Measurements from ENCODE around the gene ATP2C1.

- TF ChIP-seq NRF1 (conservative IDR thresholded peaks at IDR 0.05 in 1 of 2, IDR thresholded peaks at IDR 0.05 in 1 of 2) (no peak), EGR1 (conservative IDR thresholded peaks at IDR 0.05) (no peak), CCNT2 (IDR thresholded peaks at IDR 0.05; ENCODE audit: borderline replicate concordance, extremely low read depth, insufficient read length, low read depth, low read length) (no peak), ESRRA (IDR thresholded peaks at IDR 0.05; ENCODE audit: borderline replicate concordance, low read depth) (no peak), CTCF (IDR thresholded peaks at IDR 0.05 in 2 of 3, conservative IDR thresholded peaks at IDR 0.05 in 1 of 3; ENCODE audit: insufficient read depth in 2 of 3, low read depth in 1 of 3, low read length in 3 of 3) (no peak), PHF8 (IDR thresholded peaks at IDR 0.05; ENCODE audit: borderline replicate concordance, low read length) (no peak)
- TF ChIP-seq, protein P1, sequence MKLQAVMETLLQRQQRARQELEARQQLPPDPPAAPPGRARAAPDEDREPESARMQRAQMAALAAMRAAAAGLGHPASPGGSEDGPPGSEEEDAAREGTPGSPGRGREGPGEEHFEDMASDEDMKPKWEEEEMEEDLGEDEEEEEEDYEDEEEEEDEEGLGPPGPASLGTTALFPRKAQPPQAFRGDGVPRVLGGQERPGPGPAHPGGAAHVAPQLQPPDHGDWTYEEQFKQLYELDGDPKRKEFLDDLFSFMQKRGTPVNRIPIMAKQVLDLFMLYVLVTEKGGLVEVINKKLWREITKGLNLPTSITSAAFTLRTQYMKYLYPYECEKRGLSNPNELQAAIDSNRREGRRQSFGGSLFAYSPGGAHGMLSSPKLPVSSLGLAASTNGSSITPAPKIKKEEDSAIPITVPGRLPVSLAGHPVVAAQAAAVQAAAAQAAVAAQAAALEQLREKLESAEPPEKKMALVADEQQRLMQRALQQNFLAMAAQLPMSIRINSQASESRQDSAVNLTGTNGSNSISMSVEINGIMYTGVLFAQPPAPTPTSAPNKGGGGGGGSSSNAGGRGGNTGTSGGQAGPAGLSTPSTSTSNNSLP (IDR thresholded peaks at IDR 0.05; ENCODE audit: borderline replicate concordance, low read depth, low read length): no peak
- TF ChIP-seq, protein P2, sequence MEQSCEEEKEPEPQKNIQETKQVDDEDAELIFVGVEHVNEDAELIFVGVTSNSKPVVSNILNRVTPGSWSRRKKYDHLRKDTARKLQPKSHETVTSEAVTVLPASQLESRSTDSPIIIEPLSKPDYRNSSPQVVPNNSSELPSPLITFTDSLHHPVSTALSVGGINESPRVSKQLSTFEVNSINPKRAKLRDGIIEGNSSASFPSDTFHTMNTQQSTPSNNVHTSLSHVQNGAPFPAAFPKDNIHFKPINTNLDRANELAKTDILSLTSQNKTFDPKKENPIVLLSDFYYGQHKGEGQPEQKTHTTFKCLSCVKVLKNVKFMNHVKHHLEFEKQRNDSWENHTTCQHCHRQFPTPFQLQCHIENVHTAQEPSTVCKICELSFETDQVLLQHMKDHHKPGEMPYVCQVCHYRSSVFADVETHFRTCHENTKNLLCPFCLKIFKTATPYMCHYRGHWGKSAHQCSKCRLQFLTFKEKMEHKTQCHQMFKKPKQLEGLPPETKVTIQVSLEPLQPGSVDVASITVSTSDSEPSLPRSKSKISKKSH (CRISPR knock-in tag; IDR thresholded peaks at IDR 0.05): no peak
- TF ChIP-seq, protein P3, sequence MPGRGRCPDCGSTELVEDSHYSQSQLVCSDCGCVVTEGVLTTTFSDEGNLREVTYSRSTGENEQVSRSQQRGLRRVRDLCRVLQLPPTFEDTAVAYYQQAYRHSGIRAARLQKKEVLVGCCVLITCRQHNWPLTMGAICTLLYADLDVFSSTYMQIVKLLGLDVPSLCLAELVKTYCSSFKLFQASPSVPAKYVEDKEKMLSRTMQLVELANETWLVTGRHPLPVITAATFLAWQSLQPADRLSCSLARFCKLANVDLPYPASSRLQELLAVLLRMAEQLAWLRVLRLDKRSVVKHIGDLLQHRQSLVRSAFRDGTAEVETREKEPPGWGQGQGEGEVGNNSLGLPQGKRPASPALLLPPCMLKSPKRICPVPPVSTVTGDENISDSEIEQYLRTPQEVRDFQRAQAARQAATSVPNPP (IDR thresholded peaks at IDR 0.05; ENCODE audit: borderline replicate concordance, insufficient read depth, insufficient read length): no peak
- TF ChIP-seq, protein P4, sequence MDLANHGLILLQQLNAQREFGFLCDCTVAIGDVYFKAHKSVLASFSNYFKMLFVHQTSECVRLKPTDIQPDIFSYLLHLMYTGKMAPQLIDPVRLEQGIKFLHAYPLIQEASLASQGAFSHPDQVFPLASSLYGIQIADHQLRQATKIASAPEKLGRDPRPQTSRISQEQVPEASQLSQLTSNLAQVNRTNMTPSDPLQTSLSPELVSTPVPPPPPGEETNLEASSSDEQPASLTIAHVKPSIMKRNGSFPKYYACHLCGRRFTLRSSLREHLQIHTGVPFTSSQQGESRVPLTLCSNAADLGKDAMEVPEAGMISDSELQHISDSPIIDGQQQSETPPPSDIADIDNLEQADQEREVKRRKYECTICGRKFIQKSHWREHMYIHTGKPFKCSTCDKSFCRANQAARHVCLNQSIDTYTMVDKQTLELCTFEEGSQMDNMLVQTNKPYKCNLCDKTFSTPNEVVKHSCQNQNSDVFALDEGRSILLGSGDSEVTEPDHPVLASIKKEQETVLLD (IDR thresholded peaks at IDR 0.05): no peak
- TF ChIP-seq, protein P5, sequence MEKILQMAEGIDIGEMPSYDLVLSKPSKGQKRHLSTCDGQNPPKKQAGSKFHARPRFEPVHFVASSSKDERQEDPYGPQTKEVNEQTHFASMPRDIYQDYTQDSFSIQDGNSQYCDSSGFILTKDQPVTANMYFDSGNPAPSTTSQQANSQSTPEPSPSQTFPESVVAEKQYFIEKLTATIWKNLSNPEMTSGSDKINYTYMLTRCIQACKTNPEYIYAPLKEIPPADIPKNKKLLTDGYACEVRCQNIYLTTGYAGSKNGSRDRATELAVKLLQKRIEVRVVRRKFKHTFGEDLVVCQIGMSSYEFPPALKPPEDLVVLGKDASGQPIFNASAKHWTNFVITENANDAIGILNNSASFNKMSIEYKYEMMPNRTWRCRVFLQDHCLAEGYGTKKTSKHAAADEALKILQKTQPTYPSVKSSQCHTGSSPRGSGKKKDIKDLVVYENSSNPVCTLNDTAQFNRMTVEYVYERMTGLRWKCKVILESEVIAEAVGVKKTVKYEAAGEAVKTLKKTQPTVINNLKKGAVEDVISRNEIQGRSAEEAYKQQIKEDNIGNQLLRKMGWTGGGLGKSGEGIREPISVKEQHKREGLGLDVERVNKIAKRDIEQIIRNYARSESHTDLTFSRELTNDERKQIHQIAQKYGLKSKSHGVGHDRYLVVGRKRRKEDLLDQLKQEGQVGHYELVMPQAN (IDR thresholded peaks at IDR 0.05; ENCODE audit: borderline replicate concordance): no peak
Observed at GRCh38 chr3:130948929-130949328, 55.0 kb downstream of the ATP2C1 start.
